ENCODE measurements around the gene NPIPA1.
"Not testable (repeated sequence)": the region's sequence is repeated elsewhere in the genome, so short reads cannot be mapped to it uniquely, and the experiment has no call there.

The NPIPA1 gene

GRCh38 chr16:14910833-14911629 lies 26.2 kb upstream of the NPIPA1 start:
- not testable (repeated sequence) for DNase-seq (ENCODE audit: low spot score); H3K4ac ChIP-seq (ENCODE audit: low read length)
- WGBS, 2 donors (ENCODE audit: extremely low coverage in 2 of 2, insufficient read length in 2 of 2, insufficient replicate concordance in 1 of 2) = no CpG with 5 or more reads among the region's 85 CpGs

GRCh38 chr16:14911954-14912353 lies 25.3 kb upstream of the NPIPA1 start:
- not testable (repeated sequence) for H3K4me2 ChIP-seq (ENCODE audit: insufficient read depth, low read length, poor library complexity, severe bottlenecking); H3K27ac ChIP-seq (replicated peaks; ENCODE audit: low read length); H3K9me3 ChIP-seq (replicated peaks in 1 of 2; ENCODE audit: control insufficient read depth in 2 of 2, insufficient read depth in 1 of 2, low read depth in 1 of 2, low read length in 2 of 2); H4K8ac ChIP-seq (ENCODE audit: low read depth, low read length); H3K14ac ChIP-seq (ENCODE audit: low read length); H2BK120ac ChIP-seq (ENCODE audit: low read depth, low read length); DNase-seq (ENCODE audit: low spot score); H2AK5ac ChIP-seq (ENCODE audit: low read depth, low read length); H3K9ac ChIP-seq (ENCODE audit: low read depth, low read length, poor library complexity); H2BK15ac ChIP-seq (ENCODE audit: low read length); H3K79me1 ChIP-seq (ENCODE audit: low read depth, low read length); H2AFZ ChIP-seq (ENCODE audit: low read length); H2BK5ac ChIP-seq (ENCODE audit: low read length); H3K23ac ChIP-seq (ENCODE audit: low read depth, low read length, poor library complexity); H4K91ac ChIP-seq (ENCODE audit: low read depth, low read length, poor library complexity); H3K4me1 ChIP-seq (ENCODE audit: control insufficient read depth in 2 of 2, insufficient read depth in 1 of 2, low read depth in 1 of 2, low read length in 2 of 2); H3K18ac ChIP-seq (ENCODE audit: low read length); H3K36me3 ChIP-seq (replicated peaks in 1 of 2; ENCODE audit: control insufficient read depth in 2 of 2, insufficient read depth in 2 of 2, low read length in 2 of 2); H3K27me3 ChIP-seq (ENCODE audit: control insufficient read depth in 3 of 3, insufficient read depth in 3 of 3, low read depth in 1 of 3, low read length in 3 of 3); H2BK12ac ChIP-seq (ENCODE audit: low read length); H3K4ac ChIP-seq (ENCODE audit: low read length)
- WGBS, 2 donors (ENCODE audit: extremely low coverage in 2 of 2, insufficient read length in 2 of 2, insufficient replicate concordance in 1 of 2) = no CpG with 5 or more reads among the region's 33 CpGs
- peak overlapping the region in 1 of 2 donors; percentile 44 for H3K4me3 ChIP-seq (ENCODE audit: low read length in 2 of 2)

More at GRCh38 chr16:14910833-14911629, 26.2 kb upstream of the NPIPA1 start:
- H3K27me3 ChIP-seq (ENCODE audit: control insufficient read depth in 3 of 3, insufficient read depth in 3 of 3, low read depth in 1 of 3, low read length in 3 of 3); H2BK5ac ChIP-seq (ENCODE audit: low read length); H3K9ac ChIP-seq (ENCODE audit: low read depth, low read length, poor library complexity); H2BK15ac ChIP-seq (ENCODE audit: low read length); H3K4me1 ChIP-seq (ENCODE audit: control insufficient read depth in 2 of 2, insufficient read depth in 1 of 2, low read depth in 1 of 2, low read length in 2 of 2); H3K4me2 ChIP-seq (ENCODE audit: insufficient read depth, low read length, poor library complexity, severe bottlenecking); H3K23ac ChIP-seq (ENCODE audit: low read depth, low read length, poor library complexity); H4K8ac ChIP-seq (ENCODE audit: low read depth, low read length); H2AFZ ChIP-seq (ENCODE audit: low read length); H3K27ac ChIP-seq (replicated peaks; ENCODE audit: low read length); H3K9me3 ChIP-seq (replicated peaks in 1 of 2; ENCODE audit: control insufficient read depth in 2 of 2, insufficient read depth in 1 of 2, low read depth in 1 of 2, low read length in 2 of 2); H3K36me3 ChIP-seq (replicated peaks in 1 of 2; ENCODE audit: control insufficient read depth in 2 of 2, insufficient read depth in 2 of 2, low read length in 2 of 2); H3K4me3 ChIP-seq (ENCODE audit: low read length in 2 of 2); H2BK12ac ChIP-seq (ENCODE audit: low read length); H3K79me1 ChIP-seq (ENCODE audit: low read depth, low read length); H3K18ac ChIP-seq (ENCODE audit: low read length); H4K91ac ChIP-seq (ENCODE audit: low read depth, low read length, poor library complexity); H2AK5ac ChIP-seq (ENCODE audit: low read depth, low read length); H2BK120ac ChIP-seq (ENCODE audit: low read depth, low read length); H3K14ac ChIP-seq (ENCODE audit: low read length): not testable (repeated sequence)

GRCh38 chr16:14912588-14912987 lies 24.7 kb upstream of the NPIPA1 start:
- WGBS, 2 donors (ENCODE audit: extremely low coverage in 2 of 2, insufficient read length in 2 of 2, insufficient replicate concordance in 1 of 2) = no CpG with 5 or more reads among the region's 11 CpGs
- H2BK12ac ChIP-seq (ENCODE audit: low read length); H4K91ac ChIP-seq (ENCODE audit: low read depth, low read length, poor library complexity); H3K27me3 ChIP-seq (ENCODE audit: control insufficient read depth in 3 of 3, insufficient read depth in 3 of 3, low read depth in 1 of 3, low read length in 3 of 3); H2BK15ac ChIP-seq (ENCODE audit: low read length); H3K9me3 ChIP-seq (replicated peaks in 1 of 2; ENCODE audit: control insufficient read depth in 2 of 2, insufficient read depth in 1 of 2, low read depth in 1 of 2, low read length in 2 of 2); H3K23ac ChIP-seq (ENCODE audit: low read depth, low read length, poor library complexity); H3K79me1 ChIP-seq (ENCODE audit: low read depth, low read length); H3K4ac ChIP-seq (ENCODE audit: low read length); DNase-seq (ENCODE audit: low spot score); H4K8ac ChIP-seq (ENCODE audit: low read depth, low read length); H3K18ac ChIP-seq (ENCODE audit: low read length); H2AFZ ChIP-seq (ENCODE audit: low read length); H2AK5ac ChIP-seq (ENCODE audit: low read depth, low read length); H3K4me2 ChIP-seq (ENCODE audit: insufficient read depth, low read length, poor library complexity, severe bottlenecking); H2BK120ac ChIP-seq (ENCODE audit: low read depth, low read length); H3K36me3 ChIP-seq (replicated peaks in 1 of 2; ENCODE audit: control insufficient read depth in 2 of 2, insufficient read depth in 2 of 2, low read length in 2 of 2); H3K4me1 ChIP-seq (ENCODE audit: control insufficient read depth in 2 of 2, insufficient read depth in 1 of 2, low read depth in 1 of 2, low read length in 2 of 2); H3K4me3 ChIP-seq (ENCODE audit: low read length in 2 of 2); H3K14ac ChIP-seq (ENCODE audit: low read length); H2BK5ac ChIP-seq (ENCODE audit: low read length); H3K9ac ChIP-seq (ENCODE audit: low read depth, low read length, poor library complexity); H3K27ac ChIP-seq (replicated peaks; ENCODE audit: low read length): not testable (repeated sequence)

GRCh38 chr16:14918504-14918903 lies 18.7 kb upstream of the NPIPA1 start:
- H3K9ac ChIP-seq (ENCODE audit: low read depth, low read length, poor library complexity); H3K4me2 ChIP-seq (ENCODE audit: insufficient read depth, low read length, poor library complexity, severe bottlenecking); DNase-seq (ENCODE audit: low spot score); H3K27me3 ChIP-seq (ENCODE audit: control insufficient read depth in 3 of 3, insufficient read depth in 3 of 3, low read depth in 1 of 3, low read length in 3 of 3); H2BK15ac ChIP-seq (ENCODE audit: low read length); H3K18ac ChIP-seq (ENCODE audit: low read length); H3K4me3 ChIP-seq (ENCODE audit: low read length in 2 of 2); H3K4ac ChIP-seq (ENCODE audit: low read length); H4K8ac ChIP-seq (ENCODE audit: low read depth, low read length); H2BK12ac ChIP-seq (ENCODE audit: low read length); H2AK5ac ChIP-seq (ENCODE audit: low read depth, low read length); H3K14ac ChIP-seq (ENCODE audit: low read length); H2BK120ac ChIP-seq (ENCODE audit: low read depth, low read length); H3K79me1 ChIP-seq (ENCODE audit: low read depth, low read length); H2AFZ ChIP-seq (ENCODE audit: low read length); H4K91ac ChIP-seq (ENCODE audit: low read depth, low read length, poor library complexity); H3K36me3 ChIP-seq (replicated peaks in 1 of 2; ENCODE audit: control insufficient read depth in 2 of 2, insufficient read depth in 2 of 2, low read length in 2 of 2); H3K23ac ChIP-seq (ENCODE audit: low read depth, low read length, poor library complexity); H3K27ac ChIP-seq (replicated peaks; ENCODE audit: low read length); H3K4me1 ChIP-seq (ENCODE audit: control insufficient read depth in 2 of 2, insufficient read depth in 1 of 2, low read depth in 1 of 2, low read length in 2 of 2); H3K9me3 ChIP-seq (replicated peaks in 1 of 2; ENCODE audit: control insufficient read depth in 2 of 2, insufficient read depth in 1 of 2, low read depth in 1 of 2, low read length in 2 of 2); H2BK5ac ChIP-seq (ENCODE audit: low read length): not testable (repeated sequence)
- no CpG with 5 or more reads among the region's 21 CpGs for WGBS, 2 donors (ENCODE audit: extremely low coverage in 2 of 2, insufficient read length in 2 of 2, insufficient replicate concordance in 1 of 2)
